ENCODE results near the gene TSHR.

DNA sequence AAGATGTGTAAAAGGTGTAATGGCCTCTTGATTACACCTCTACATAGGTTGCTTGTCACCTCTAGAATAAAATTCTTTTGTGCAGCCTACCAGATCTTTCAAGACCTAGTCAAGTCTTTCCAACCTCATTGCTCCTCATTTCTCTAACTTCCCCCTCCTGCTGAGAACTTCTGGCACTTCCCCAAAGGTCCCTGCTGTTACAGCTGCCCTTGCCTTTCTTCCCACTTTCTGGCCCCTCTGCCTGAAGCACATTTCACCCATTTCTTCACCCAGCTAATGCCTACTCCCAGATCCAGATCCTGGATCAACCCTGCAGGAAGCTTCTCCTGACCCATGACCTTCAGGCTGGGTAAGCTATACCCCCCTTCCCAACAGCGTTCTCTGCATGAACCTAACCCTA, 1.5 kb downstream of the TSHR start:
- TF ChIP-seq POLR2AphosphoS5 (IDR thresholded peaks at IDR 0.05; ENCODE audit: borderline replicate concordance, low read depth, low read length) = no peak
- no peak for TF ChIP-seq FOXP2 (optimal IDR thresholded peaks at IDR 0.05; ENCODE audit: control extremely low read depth, extremely low read length, insufficient read depth)

Data from SK-N-MC (cell line).